HG02571 (cell line): ENCODE data around the gene ELAC1.
"Not testable (repeated sequence)": the region's sequence is repeated elsewhere in the genome, so short reads cannot be mapped to it uniquely, and the experiment has no call there.

ENCODE experiments used
- ATAC-seq: cut with Tn5 transposase; IDR thresholded peaks from one replicate; pipeline ENCODE4 v1.9.1; 2021; ENCODE audit warnings: mild to moderate bottlenecking, moderate library complexity; ENCODE audit not compliant: unreplicated experiment

ELAC1 gene

DNA sequence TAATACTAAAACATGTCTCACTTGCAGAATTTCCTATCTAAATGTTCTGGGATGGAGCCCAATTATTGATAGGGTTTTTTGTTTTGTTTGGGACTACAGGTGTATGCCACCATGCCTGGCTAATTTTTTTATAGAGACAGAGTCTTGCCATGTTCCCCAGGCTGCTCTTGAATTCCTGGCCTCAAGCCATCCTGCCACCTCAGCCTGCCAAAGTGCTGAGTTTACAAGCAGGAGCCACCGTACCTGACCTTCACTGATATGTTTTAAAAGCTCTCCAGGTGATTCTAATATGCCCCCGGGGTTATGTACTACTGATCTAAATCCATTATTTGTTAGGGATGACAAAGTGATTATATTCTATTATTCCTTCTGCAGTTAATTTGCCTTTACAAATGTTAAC is 2.2 kb downstream of the ELAC1 start:
- no peak for ATAC-seq

- not testable (repeated sequence) for ATAC-seq
Observed at GRCh38 chr18:50972404-50972803, 4.6 kb downstream of the ELAC1 start.

- no peak for ATAC-seq
Observed at GRCh38 chr18:50973367-50974126, 5.7 kb downstream of the ELAC1 start.

DNA sequence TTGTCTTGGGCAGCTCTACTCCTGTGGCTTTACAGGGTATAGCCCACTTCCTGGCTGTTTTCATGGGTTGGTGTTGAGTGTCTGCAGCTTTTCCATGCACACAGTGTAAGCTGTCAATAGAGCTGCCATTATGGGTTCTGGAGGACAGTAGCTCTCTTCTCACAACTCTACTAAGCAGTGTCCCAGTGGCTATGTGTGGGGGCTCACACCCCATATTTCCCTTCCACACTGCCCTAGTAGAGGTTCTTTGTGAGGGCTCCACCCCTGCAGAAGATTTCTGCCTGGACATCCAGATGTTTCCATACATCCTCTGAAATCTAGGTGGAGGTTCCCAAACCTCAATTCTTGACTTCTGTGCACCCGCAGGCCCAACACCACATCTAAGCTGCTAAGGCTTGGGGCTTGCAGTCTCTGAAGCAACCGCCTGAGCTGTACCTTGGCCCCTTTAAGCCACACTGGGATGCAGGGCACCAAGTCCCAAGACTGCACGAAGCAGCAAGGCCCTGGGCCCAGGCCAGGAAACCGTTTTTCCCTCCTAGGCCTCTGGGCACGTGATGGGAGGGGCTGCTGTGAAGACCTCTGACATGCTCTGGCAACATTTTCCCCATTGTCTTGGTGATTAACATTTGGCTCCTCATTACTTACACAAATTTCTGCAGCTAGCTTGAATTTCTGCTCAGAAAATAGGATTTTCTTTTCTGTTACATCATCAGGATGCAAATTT is 9.4 kb downstream of the ELAC1 start:
- no peak for ATAC-seq

- no peak for ATAC-seq
Observed at GRCh38 chr18:50981381-50981780, 13.5 kb downstream of the ELAC1 start.

- ATAC-seq = no peak
Observed at GRCh38 chr18:50982086-50982801, 14.4 kb downstream of the ELAC1 start.

GRCh38 chr18:50982802-50983179 is 15.0 kb downstream of the ELAC1 start:
- ATAC-seq = no peak

DNA sequence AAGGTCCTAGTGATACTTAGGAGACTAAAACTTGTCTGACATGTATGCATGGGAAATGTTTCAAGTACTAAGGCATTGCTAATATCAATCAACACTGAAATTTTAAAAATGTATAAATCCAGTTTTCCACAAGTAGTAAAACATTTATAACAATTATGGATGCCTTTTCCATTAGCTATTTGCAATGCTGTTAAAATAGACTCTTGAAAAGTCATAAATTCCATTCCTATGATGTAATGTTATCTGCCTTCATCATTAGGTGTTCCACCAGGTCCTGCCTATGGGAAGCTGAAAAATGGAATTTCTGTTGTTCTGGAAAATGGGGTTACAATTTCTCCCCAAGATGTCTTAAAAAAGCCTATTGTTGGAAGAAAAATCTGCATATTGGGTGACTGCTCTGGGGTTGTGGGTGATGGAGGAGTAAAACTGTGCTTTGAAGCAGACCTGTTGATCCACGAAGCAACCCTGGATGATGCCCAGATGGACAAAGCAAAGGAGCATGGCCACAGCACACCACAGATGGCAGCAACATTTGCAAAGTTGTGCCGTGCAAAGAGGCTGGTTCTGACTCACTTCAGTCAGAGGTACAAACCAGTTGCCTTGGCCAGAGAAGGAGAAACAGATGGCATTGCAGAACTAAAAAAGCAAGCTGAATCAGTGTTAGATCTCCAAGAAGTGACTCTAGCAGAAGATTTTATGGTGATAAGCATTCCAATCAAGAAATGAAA is 18.7 kb downstream of the ELAC1 start:
- ATAC-seq = no peak

DNA sequence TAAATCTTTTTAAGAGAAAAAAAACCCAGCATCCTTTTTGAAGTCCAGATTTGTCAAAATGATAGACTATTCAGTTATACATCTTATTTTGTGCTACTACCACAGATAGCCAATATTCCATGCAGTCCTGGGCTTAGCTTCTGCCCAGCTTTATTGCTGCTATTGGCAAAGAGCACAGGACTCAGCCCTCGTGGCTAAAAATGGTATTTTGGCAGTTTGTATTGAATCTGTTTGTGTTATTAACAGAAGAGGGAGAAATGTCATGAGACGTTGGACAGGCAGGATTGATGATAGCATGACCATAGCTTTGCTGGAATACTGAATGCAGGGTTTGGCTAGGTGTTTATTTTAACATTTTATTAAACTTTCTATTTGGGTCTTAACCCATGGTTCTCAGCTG is 19.4 kb downstream of the ELAC1 start:
- no peak for ATAC-seq

DNA sequence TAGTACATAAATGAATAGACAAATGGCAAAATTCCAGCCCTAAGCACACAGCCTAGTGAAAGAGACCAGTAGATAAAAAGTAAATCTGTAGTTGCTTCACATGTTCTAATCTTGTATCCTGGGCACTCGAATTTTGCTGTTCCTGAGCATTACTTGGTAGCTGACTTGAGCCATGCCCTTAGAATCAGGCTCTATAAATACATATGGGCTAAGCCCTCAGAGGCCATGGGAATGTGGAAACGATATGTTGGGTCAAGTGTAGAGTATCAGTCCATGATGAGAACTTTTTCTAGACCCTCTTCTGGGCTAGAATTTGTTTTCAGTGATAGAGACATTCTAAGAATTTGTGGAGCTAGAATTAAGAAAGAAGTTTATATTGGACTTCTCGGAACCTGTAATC is 21.9 kb downstream of the ELAC1 start:
- ATAC-seq = no peak

GRCh38 chr18:50992351-50992762 is 24.5 kb downstream of the ELAC1 start:
- ATAC-seq = no peak

- no peak for ATAC-seq
Observed at GRCh38 chr18:50994031-50994430, 26.2 kb downstream of the ELAC1 start.

DNA sequence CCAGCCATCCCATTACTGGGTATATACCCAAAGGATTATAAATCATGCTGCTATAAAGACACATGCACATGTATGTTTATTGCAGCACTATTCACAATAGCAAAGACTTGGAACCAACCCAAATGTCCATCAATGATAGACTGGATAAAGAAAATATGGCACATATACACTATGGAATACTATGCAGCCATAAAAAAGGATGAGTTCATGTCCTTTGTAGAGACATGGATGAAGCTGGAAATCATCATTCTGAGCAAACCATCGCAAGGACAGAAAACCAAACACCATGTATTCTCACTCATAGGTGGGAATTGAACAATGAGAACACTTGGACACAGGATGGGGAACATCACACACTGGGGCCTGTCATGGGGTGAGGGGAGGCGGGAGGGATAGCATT is 35.3 kb downstream of the ELAC1 start:
- ATAC-seq = not testable (repeated sequence)

DNA sequence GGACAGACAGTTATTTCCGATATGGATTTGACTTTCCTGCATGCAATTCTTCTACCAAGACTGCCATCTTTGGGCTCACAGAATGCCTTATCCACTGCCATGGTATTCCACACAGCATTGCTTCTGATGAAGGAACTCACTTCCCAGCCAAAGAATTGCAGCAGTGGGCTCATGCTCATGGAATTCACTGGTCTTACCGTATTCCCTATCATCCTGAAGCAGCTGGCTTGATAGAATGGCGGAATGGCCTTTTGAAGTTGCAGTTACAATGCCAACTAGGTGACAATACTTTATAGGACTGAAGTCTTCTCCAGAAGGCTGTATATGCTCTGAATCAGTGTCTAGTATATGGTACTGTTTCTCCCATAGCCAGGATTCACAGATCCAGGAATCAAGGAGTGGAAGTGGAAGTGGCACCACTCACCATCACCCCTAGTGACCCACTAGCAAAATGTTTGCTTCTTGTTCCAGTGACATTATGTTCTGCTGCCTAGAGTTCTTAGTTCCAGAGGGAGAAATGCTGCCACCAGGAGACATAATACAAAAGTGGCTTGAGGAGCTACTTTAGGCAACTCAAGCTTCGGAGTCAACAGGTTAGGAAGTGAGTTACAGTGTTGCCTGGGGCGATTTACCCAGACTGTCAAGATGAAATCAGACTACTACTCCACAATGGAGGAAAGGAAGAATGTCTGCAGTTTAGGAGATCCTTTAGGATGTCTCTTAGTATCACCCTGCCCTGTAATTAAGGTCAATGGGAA is 38.4 kb downstream of the ELAC1 start:
- ATAC-seq = no peak

- ATAC-seq = no peak
Observed at GRCh38 chr18:51006948-51007789, 39.3 kb downstream of the ELAC1 start.

DNA sequence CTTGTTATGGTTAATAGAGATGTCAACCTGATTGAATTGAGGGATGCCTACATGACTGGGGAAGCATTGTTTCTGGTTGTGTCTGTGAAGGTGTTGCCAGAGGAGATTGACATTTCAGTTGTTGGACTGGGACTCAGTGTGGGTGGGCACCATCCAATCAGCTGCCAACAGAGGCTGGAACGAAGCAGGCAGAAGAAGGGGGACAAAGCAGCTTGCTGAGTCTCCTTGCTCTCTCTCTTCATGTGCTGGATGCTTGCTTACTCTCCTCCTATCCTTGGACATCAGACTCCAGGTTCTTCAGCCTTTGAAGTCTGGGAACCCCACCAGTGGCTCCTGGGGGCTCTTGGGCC is 39.9 kb downstream of the ELAC1 start:
- no peak for ATAC-seq

- ATAC-seq = no peak
Observed at GRCh38 chr18:51009072-51009471, 41.2 kb downstream of the ELAC1 start.

DNA sequence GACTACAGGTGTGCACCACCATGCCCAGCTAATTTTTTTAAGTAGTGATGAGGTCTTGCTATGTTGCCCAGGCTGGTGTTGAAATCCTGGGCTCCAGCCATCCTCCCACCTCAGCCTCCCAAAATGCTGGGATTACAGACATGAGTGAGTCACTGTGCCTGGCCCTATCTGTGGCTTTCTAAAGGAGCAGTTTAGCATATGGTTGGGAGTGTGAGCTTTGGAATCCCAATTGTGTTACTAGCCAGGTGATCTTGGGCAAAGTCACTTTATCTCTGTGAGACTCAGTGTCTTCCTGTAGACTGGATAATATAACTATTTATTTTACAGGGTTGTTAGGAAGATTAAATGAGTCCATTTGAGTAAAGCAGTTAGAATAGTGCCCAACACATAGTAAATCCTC is 42.4 kb downstream of the ELAC1 start:
- ATAC-seq = no peak

- ATAC-seq = no peak
Observed at GRCh38 chr18:51011709-51012108, 43.9 kb downstream of the ELAC1 start.

- ATAC-seq = no peak
Observed at GRCh38 chr18:51012441-51012840, 44.6 kb downstream of the ELAC1 start.
